Endothelial cell of umbilical vein (primary cell): Measurements from ENCODE around the gene C1orf35. TPM values are rescaled to one million over a fixed set of nuclear protein-coding genes. Genes with fewer than 3 reads are reported as not detected.

Experiments
- BruUV-seq: library from RNA; stranded (reverse); fragments of 400-500 nt; replicated peaks from 2 replicates; lab custom pipeline; 2021; lab: Mats Ljungman, UMichigan
- CTCF ChIA-PET: fragments of 300-600, 350-600 bp; sonication (Branson Sonifier 250); formaldehyde crosslinking; loops from one replicate; lab custom pipeline; 2021; ENCODE audit warnings: antibody characterized with exemption, inconsistent platforms; lab: Charles Lee
- POLR2A ChIA-PET: fragments of 300-600, 350-600 bp; sonication (Branson Sonifier 250); formaldehyde crosslinking; loops from one replicate; lab custom pipeline; 2021; ENCODE audit warnings: antibody characterized with exemption, inconsistent platforms; lab: Charles Lee
- DNase-seq: peaks from one replicate; pipeline ENCODE4 v3.0.0-alpha.2; 2011; ENCODE audit warnings: low read depth, low spot score
- FAIRE-seq: peaks from 2 replicates; lab custom pipeline; 2011; peaks lifted over from hg19 to GRCh38; lab: Jason Lieb, UNC
- H2AFZ ChIP-seq: 2 replicates; pipeline ENCODE4 v1.6.0; 2012; ENCODE audit warnings: low read depth, low read length, control low read depth, inconsistent platforms
- H3K27ac ChIP-seq: 2 replicates; pipeline ENCODE4 v1.5.1; 2011; ENCODE audit warnings: low read depth, mild to moderate bottlenecking, control low read depth, low read length, moderate library complexity; ENCODE audit not compliant: insufficient read depth
- H3K27me3 ChIP-seq, 2 experiments: 2 replicates each; pipeline versions ENCODE4 v1.6.0 to v1.6.1; 2011; ENCODE audit warnings: low read length in 2 of 2, mixed read lengths in 1 of 2; ENCODE audit not compliant: control insufficient read depth in 2 of 2, insufficient read depth in 2 of 2
- H3K36me3 ChIP-seq, 2 experiments: 2 replicates in 1 of 2; 3 replicates in 1 of 2; pipeline ENCODE4 v1.5.1; 2011; ENCODE audit warnings: low read length in 2 of 2, mild to moderate bottlenecking in 1 of 2, moderate library complexity in 1 of 2; ENCODE audit not compliant: control insufficient read depth in 2 of 2, insufficient read depth in 2 of 2; ENCODE audit errors: extremely low read depth in 1 of 2
- H3K4me1 ChIP-seq: 3 replicates; pipeline ENCODE4 v1.5.1; 2011; ENCODE audit warnings: mild to moderate bottlenecking, low read length; ENCODE audit not compliant: control insufficient read depth, insufficient read depth; ENCODE audit errors: extremely low read depth
- H3K4me2 ChIP-seq: 2 replicates; pipeline ENCODE4 v1.6.1; 2011; ENCODE audit warnings: low read length, control low read depth, mixed read lengths; ENCODE audit not compliant: insufficient read depth
- H3K4me3 ChIP-seq, 3 experiments: fragments of 200-600 bp in 1 of 3; sonication (generic), shearing (Covaris generic) in 1 of 3; replicated peaks in 1 of 3; 2 replicates each; pipeline ENCODE4 v1.5.1; 2011 to 2016; ENCODE audit warnings: control low read depth in 3 of 3, low read length in 3 of 3, mild to moderate bottlenecking in 2 of 3, inconsistent platforms in 1 of 3, low read depth in 1 of 3, moderate library complexity in 1 of 3; ENCODE audit not compliant: insufficient read depth in 1 of 3
- H3K79me2 ChIP-seq: 2 replicates; pipeline ENCODE4 v1.6.0; 2012; ENCODE audit warnings: low read length, inconsistent platforms; ENCODE audit not compliant: control insufficient read depth, insufficient read depth
- H3K9ac ChIP-seq: replicated peaks from 2 replicates; pipeline ENCODE3; 2011; ENCODE audit warnings: low read length, control low read depth; ENCODE audit not compliant: insufficient read depth; ENCODE audit errors: extremely low read depth
- H3K9me1 ChIP-seq: replicated peaks from 3 replicates; pipeline ENCODE4 v1.6.0; 2011; ENCODE audit warnings: mild to moderate bottlenecking, low read length; ENCODE audit not compliant: control insufficient read depth, insufficient read depth; ENCODE audit errors: extremely low read depth
- H3K9me3 ChIP-seq: replicated peaks from 2 replicates; pipeline ENCODE4 v1.5.1; 2012; ENCODE audit warnings: low read length, inconsistent platforms; ENCODE audit not compliant: control insufficient read depth, insufficient read depth
- H4K20me1 ChIP-seq: replicated peaks from 2 replicates; pipeline ENCODE3; 2011; ENCODE audit warnings: mild to moderate bottlenecking, low read length; ENCODE audit not compliant: control insufficient read depth, insufficient read depth; ENCODE audit errors: extremely low read depth
- CTCF ChIP-seq, 2 donors: IDR thresholded peaks; 1 replicate in 1 of 2; 2 replicates in 1 of 2; pipeline ENCODE4 v1.5.1; 2011; ENCODE audit warnings: low read length in 2 of 2, mild to moderate bottlenecking in 2 of 2, moderate library complexity in 2 of 2, control low read depth in 1 of 2, inconsistent platforms in 1 of 2, low read depth in 1 of 2; ENCODE audit not compliant: insufficient read depth in 1 of 2; ENCODE audit errors: extremely low read depth in 1 of 2
- FOS ChIP-seq: IDR thresholded peaks from 2 replicates; pipeline ENCODE4 v1.6.1; 2011; ENCODE audit warnings: mild to moderate bottlenecking, low read length, moderate library complexity, borderline replicate concordance; ENCODE audit not compliant: insufficient read depth
- GATA2 ChIP-seq: IDR thresholded peaks from 2 replicates; pipeline ENCODE4 v1.7.0; 2011; ENCODE audit warnings: low read depth, mild to moderate bottlenecking, moderate library complexity, mixed read lengths, low read length; ENCODE audit not compliant: insufficient read length, insufficient read depth
- JUN ChIP-seq: IDR thresholded peaks from 2 replicates; pipeline ENCODE4 v1.6.1; 2011; ENCODE audit warnings: borderline replicate concordance, low read depth; ENCODE audit not compliant: insufficient read length, insufficient read depth
- MYC ChIP-seq: IDR thresholded peaks from one replicate; pipeline ENCODE4 v1.6.1; 2011; ENCODE audit warnings: mild to moderate bottlenecking, low read depth, low read length
- POLR2A ChIP-seq: IDR thresholded peaks from 2 replicates; pipeline ENCODE4 v1.6.1; 2012; ENCODE audit warnings: low read depth, mild to moderate bottlenecking, control low read depth, low read length
- POLR2AphosphoS5 ChIP-seq: IDR thresholded peaks from 2 replicates; pipeline ENCODE4 v1.6.1; 2012; ENCODE audit warnings: low read depth, mild to moderate bottlenecking, control low read depth, low read length, moderate library complexity; ENCODE audit not compliant: insufficient read depth
- dilution Hi-C: fragments of 300-500 bp; cut with MboI; formaldehyde crosslinking; loops from one replicate; pipeline ENCODE4 v1.15.0; 2019; ENCODE audit warnings: low sequenced_read_pairs; ENCODE audit not compliant: extremely low pct_ligation_motif_present
- intact Hi-C: fragments of 100-400 bp; cut with micrococcal nuclease; formaldehyde crosslinking; loops from one replicate; pipeline ENCODE4 v1.10.0; 2022
- polyA plus RNA-seq, 4 experiments: library from polyadenylated mRNA; depleted of rRNA in 3 of 4; stranded (reverse) in 3 of 4; unstranded in 1 of 4; fragments of >200 nt; gene quantifications; 2 replicates each; pipeline versions ENCODE4 v1.2.1 to v1.2.3, GENCODE V29; 2011 to 2012; ENCODE audit warnings: missing spikeins in 1 of 4
- total RNA-seq: library from RNA; stranded (reverse); gene quantifications from 2 replicates; pipeline ENCODE4 v1.2.3, GENCODE V29; 2021
- TF ChIP-seq, protein P1 (sequence below): IDR thresholded peaks from 2 replicates; pipeline ENCODE4 v1.6.1; 2011; ENCODE audit not compliant: insufficient read depth, insufficient read length

The C1orf35 gene
- total and polyA plus RNA-seq, 2 donors (not counting 3 experiments of a cell fraction or from before 2014, with no cell fraction given) = 19.9 to 21.7 TPM

GRCh38 chr1:228098323-228098931 lies 4.7 kb downstream of the C1orf35 start:
- no peak overlapping the region for H3K9ac ChIP-seq
- TSS peak; percentile 46 for BruUV-seq
- H3K27me3 ChIP-seq = no peaks in the 10 kb centered on the region
- TF ChIP-seq POLR2AphosphoS5 = no peak
- no peak for TF ChIP-seq CTCF (IDR thresholded peaks at IDR 0.05; ENCODE audit: extremely low read depth in 1 of 2, insufficient read depth in 1 of 2, low read depth in 1 of 2, low read length in 2 of 2)
- TF ChIP-seq MYC = no peak
- no peak for TF ChIP-seq JUN
- no peak for TF ChIP-seq POLR2A
- no peak for TF ChIP-seq FOS
- TF ChIP-seq, protein P1, sequence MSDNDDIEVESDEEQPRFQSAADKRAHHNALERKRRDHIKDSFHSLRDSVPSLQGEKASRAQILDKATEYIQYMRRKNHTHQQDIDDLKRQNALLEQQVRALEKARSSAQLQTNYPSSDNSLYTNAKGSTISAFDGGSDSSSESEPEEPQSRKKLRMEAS = no peak
- TF ChIP-seq GATA2 = no peak
- H4K20me1 ChIP-seq = peaks cover 14% of the 10 kb centered on the region
- peaks cover 70% of the 10 kb centered on the region for H3K79me2 ChIP-seq
- H2AFZ ChIP-seq = no peak overlapping the region
- no peak overlapping the region for H3K4me3 ChIP-seq
- H3K36me3 ChIP-seq = peaks cover 10 to 36% of the 10 kb centered on the region in 2 experiments
- ChIA-PET CTCF (interaction anchor here (0.8 kb wide), 1 partner anchor 99 kb away, joined by 4 read pairs; no protein-coding TSS in a partner anchor), POLR2A (no interaction called here)
- no peak for FAIRE-seq
- intact Hi-C loops = no loop called here
- dilution Hi-C loops = no loop called here
- H3K27ac ChIP-seq = no peak overlapping the region
- H3K4me2 ChIP-seq = no peak overlapping the region
- peaks cover 4% of the 10 kb centered on the region for H3K9me3 ChIP-seq
- peaks cover 5% of the 10 kb centered on the region for H3K4me1 ChIP-seq
- H3K9me1 ChIP-seq = no peaks in the 10 kb centered on the region
- DNase-seq = no peak
